ENCODE measurements around the gene MAP6.

GRCh38 chr11:75566763-75567279 is 102.0 kb downstream of the MAP6 start:
- TF ChIP-seq CTCF (IDR thresholded peaks at IDR 0.05; ENCODE audit: insufficient read depth, low read length, poor library complexity, severe bottlenecking) (no peak), EZH2phosphoT487 (conservative IDR thresholded peaks at IDR 0.05; ENCODE audit: low read length) (no peak)

Measured in SU-DHL-6 (cell line).